C1 segment of cervical spinal cord (tissue), 14 donors: ENCODE measurements around the gene L3HYPDH.
A peak's percentile ranks its signal among the peaks of the same experiment; 100 is the strongest.

Experiments
- DNase-seq, 14 donors: peaks; one replicate each; lab custom pipeline; 2025; lab: John Stamatoyannopoulos, UW

The L3HYPDH gene

DNA sequence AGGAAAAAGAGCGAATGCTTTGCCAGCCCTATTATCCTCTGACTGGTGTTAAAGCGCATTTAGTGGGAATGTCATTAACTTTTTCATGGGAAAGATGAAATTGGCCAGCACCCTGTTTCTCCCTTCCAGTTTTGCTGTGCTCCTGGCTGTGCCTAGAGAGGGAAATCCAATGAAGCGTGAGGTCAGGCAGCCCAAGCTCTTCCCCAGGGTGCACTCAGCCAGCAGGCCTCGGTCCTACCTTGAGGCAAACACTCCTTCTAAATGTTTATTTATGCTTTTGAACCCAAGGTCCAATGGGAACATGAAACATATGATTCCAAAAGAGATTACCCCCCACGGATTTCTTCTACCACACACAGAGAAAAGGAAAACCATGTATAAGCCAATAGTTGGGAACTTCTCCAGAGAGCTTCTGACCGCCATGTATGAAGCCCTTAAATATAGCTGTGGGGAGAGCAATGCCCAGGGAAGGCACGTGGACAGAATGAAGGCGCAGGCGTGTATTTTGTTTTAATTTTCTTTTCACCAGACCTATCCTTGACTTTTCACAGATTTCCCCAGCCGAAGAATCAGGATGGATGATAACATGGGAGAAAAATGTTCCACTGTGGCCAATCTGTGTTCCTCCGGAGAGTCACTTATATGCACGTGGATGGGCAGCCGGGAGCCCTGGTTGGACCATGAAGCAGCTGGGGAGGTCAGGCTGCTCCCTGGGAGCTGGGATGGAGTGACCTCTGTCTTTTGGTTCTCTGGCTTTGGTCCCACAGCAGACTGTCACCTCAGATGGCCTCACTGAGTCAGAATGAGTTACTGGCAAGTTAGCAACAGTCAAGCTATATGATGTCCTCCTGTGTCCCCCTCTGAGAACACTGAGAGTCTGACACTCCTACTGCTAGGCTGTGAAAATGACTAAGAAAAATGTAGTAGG is 56.3 kb downstream of the L3HYPDH start:
- peak in 1 of 14 donors; percentile 20 for DNase-seq

DNA sequence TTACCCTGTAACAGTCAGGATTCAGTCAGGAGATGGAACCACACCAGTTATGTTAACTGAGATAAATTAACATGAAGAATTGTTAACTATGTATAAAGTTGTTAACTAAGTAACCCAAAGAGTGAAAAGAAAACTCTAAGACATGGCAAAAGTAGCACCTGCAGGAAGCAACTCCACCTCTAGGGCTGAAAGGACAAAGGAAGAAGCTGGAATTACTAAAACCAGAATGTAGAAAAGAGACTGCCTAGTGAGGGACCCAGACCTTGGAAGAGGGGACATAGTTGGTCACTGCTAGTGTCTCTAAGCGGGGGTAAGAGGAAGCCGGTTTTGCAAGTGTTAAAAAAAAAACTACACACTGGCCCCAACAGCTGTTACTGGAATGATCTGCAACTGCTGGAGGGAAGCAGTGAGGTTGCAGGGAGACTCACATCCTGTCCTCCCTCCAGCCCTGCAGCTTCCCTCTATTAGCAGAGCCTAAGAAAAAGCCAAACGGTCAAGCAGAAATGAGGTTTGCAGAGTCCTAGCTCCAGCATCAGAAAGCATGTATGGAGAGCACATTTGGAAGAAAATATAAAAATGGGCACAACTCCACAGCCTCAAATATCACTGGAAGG is 58.8 kb downstream of the L3HYPDH start:
- no peak for DNase-seq

DNA sequence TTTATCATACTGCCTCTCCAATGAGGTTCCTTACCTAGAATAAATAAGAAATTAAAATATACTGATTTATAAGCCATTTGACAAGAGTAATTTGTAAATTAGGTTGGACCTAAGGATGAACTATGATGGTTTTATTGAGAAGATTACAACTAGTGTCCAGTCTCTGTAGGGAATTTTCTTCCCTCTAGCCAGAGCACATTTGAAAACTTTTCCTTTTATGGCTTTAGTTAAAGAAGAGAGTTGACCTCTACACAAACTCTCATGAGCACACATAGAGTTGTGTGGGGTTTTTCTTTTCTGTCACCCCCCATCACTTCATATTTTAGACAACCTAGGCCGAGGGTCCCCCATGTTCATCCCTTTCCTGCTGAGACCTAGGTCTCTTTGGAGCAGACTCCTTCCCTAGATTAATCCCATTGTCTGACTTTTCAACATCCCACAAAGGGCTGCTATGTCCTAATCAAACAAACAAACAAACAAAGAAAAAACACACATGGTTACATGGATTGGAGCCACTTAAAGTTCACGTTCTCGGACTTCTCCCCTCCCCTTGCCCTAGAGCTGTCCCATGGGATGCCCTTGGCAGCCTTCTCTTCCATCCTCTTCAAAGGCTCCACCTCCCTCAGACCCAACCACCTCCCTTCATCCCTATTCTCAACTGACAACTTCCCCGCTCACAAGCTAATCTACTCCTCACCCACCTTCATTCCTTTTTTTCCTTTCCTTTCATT is 59.7 kb downstream of the L3HYPDH start:
- DNase-seq = no peak
